HepG2 (cell line): Measurements from ENCODE around the gene C6orf132. TPM values are rescaled to one million over a fixed set of nuclear protein-coding genes. Genes with fewer than 3 reads are reported as not detected.
A peak's percentile ranks its signal among the peaks of the same experiment; 100 is the strongest.

Experiments used
- BORCS8-MEF2B ChIP-seq: sonication (generic); formaldehyde crosslinking; IDR thresholded peaks from 2 replicates; pipeline ENCODE4 v1.8.0; 2022; ENCODE audit warnings: mild to moderate bottlenecking, missing genetic modification reagents
- FOXC1 ChIP-seq: sonication (generic); formaldehyde crosslinking; IDR thresholded peaks from 2 replicates; pipeline ENCODE4 v1.8.0; 2022; ENCODE audit warnings: mild to moderate bottlenecking, missing genetic modification reagents, borderline replicate concordance
- HOXA9 ChIP-seq: sonication (generic); formaldehyde crosslinking; IDR thresholded peaks from 2 replicates; pipeline ENCODE4 v1.8.1; 2022; ENCODE audit warnings: missing genetic modification reagents, mild to moderate bottlenecking, moderate library complexity, borderline replicate concordance
- ISX ChIP-seq: sonication (generic); formaldehyde crosslinking; conservative IDR thresholded peaks from 2 replicates; pipeline ENCODE4 v1.5.0; 2020; ENCODE audit warnings: missing genetic modification reagents
- RFX1 ChIP-seq: fragments of 450-650 bp; IDR thresholded peaks from 2 replicates; pipeline ENCODE4 v1.6.1; 2017
- RORA ChIP-seq: sonication (generic); formaldehyde crosslinking; IDR thresholded peaks from 2 replicates; pipeline ENCODE4 v1.5.0; 2020; ENCODE audit warnings: mild to moderate bottlenecking, missing genetic modification reagents, moderate library complexity
- ZNF337 ChIP-seq: sonication (generic); formaldehyde crosslinking; IDR thresholded peaks from 2 replicates; pipeline ENCODE4 v1.5.1; 2020; ENCODE audit warnings: missing genetic modification reagents, low read depth, mild to moderate bottlenecking, borderline replicate concordance
- ZNF570 ChIP-seq: sonication (generic); formaldehyde crosslinking; IDR thresholded peaks from 2 replicates; pipeline ENCODE4 v1.4.0; 2020; ENCODE audit warnings: mild to moderate bottlenecking, missing genetic modification reagents, borderline replicate concordance
- ZNF724P ChIP-seq: sonication (generic); formaldehyde crosslinking; IDR thresholded peaks from 2 replicates; pipeline ENCODE4 v1.8.0; 2022; ENCODE audit warnings: missing genetic modification reagents, borderline replicate concordance
- ZZZ3 ChIP-seq: sonication (generic); formaldehyde crosslinking; IDR thresholded peaks from 2 replicates; pipeline ENCODE4 v1.4.0; 2020; ENCODE audit warnings: missing genetic modification reagents, mild to moderate bottlenecking, borderline replicate concordance
- polyA plus RNA-seq, 8 experiments: library from polyadenylated mRNA; depleted of rRNA in 3 of 8; stranded (reverse) in 7 of 8; unstranded in 1 of 8; fragments of >200 nt; fragmentation: Illumina TruSeq in 4 of 8; extraction: Trizol in 4 of 8; gene quantifications; 2 replicates each; pipeline versions ENCODE4 v1.2.1 to v1.2.3, GENCODE V29; 2011 to 2016; ENCODE audit warnings: low read depth in 4 of 8, missing spikeins in 1 of 8, mixed read lengths in 1 of 8; ENCODE audit not compliant: insufficient read depth in 1 of 8
- total RNA-seq, 5 experiments: library from RNA; depleted of rRNA; stranded (reverse); fragments of >200 nt; fragmentation: Illumina TruSeq; extraction: Trizol; gene quantifications; 2 replicates each; pipeline ENCODE4 v1.2.3, GENCODE V29; 2016; ENCODE audit warnings: low read depth in 1 of 5
- TF ChIP-seq, protein P1 (sequence below): sonication (generic); formaldehyde crosslinking; IDR thresholded peaks from 2 replicates; pipeline ENCODE4 v1.5.1; 2020; ENCODE audit warnings: mild to moderate bottlenecking, missing genetic modification reagents, moderate library complexity
- TF ChIP-seq, protein P2 (sequence below): IDR thresholded peaks from 2 replicates; pipeline ENCODE4 v1.6.1; 2016; ENCODE audit warnings: low read depth, missing genetic modification reagents, missing compliant biosample characterization
- TF ChIP-seq, protein P3 (sequence below): sonication (generic); formaldehyde crosslinking; IDR thresholded peaks from 2 replicates; pipeline ENCODE4 v1.4.0; 2020; ENCODE audit warnings: low read depth, mild to moderate bottlenecking, missing genetic modification reagents

Gene C6orf132
- total and polyA plus RNA-seq, 2 of the 13 experiments (the other 11 are each of a cell fraction or from before 2014, with no cell fraction given) = 0.78 to 3.0 TPM

DNA sequence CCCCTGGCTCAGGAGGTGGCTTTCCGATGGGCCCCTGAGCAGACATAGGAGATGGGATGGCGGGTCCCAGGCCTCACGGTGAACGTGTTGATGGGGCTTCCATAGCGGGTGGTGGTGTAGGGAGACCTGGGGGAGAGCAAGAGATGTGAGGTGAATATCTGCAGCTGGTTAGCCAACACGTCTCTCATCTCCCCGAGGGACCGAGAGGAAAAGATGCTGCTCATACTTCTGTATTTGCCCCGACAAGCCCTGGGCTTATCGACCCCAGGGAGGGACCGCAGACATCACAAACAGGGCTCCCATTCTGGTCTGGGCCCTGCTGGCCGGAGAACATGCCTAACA is 38.7 kb downstream of the C6orf132 start (continued):
- TF ChIP-seq ZNF570 (CRISPR knock-in tag) (no peak), RORA (CRISPR knock-in tag) (no peak), ZNF337 (CRISPR knock-in tag) (no peak), FOXC1 (CRISPR knock-in tag) (no peak), RFX1 (no peak), ZNF724P (CRISPR knock-in tag) (0 out of 2 replicates have a peak, but pooled peaks have one; percentile 53), ZZZ3 (no peak), HOXA9 (no peak), BORCS8-MEF2B (CRISPR knock-in tag) (0 out of 2 replicates have a peak, but pooled peaks have one; percentile 50), ISX (CRISPR knock-in tag) (no peak)
- TF ChIP-seq, protein P1, sequence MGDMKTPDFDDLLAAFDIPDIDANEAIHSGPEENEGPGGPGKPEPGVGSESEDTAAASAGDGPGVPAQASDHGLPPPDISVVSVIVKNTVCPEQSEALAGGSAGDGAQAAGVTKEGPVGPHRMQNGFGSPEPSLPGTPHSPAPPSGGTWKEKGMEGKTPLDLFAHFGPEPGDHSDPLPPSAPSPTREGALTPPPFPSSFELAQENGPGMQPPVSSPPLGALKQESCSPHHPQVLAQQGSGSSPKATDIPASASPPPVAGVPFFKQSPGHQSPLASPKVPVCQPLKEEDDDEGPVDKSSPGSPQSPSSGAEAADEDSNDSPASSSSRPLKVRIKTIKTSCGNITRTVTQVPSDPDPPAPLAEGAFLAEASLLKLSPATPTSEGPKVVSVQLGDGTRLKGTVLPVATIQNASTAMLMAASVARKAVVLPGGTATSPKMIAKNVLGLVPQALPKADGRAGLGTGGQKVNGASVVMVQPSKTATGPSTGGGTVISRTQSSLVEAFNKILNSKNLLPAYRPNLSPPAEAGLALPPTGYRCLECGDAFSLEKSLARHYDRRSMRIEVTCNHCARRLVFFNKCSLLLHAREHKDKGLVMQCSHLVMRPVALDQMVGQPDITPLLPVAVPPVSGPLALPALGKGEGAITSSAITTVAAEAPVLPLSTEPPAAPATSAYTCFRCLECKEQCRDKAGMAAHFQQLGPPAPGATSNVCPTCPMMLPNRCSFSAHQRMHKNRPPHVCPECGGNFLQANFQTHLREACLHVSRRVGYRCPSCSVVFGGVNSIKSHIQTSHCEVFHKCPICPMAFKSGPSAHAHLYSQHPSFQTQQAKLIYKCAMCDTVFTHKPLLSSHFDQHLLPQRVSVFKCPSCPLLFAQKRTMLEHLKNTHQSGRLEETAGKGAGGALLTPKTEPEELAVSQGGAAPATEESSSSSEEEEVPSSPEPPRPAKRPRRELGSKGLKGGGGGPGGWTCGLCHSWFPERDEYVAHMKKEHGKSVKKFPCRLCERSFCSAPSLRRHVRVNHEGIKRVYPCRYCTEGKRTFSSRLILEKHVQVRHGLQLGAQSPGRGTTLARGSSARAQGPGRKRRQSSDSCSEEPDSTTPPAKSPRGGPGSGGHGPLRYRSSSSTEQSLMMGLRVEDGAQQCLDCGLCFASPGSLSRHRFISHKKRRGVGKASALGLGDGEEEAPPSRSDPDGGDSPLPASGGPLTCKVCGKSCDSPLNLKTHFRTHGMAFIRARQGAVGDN = peak; percentile 8; the same call in 1 of the 2 replicates
- TF ChIP-seq, protein P2, sequence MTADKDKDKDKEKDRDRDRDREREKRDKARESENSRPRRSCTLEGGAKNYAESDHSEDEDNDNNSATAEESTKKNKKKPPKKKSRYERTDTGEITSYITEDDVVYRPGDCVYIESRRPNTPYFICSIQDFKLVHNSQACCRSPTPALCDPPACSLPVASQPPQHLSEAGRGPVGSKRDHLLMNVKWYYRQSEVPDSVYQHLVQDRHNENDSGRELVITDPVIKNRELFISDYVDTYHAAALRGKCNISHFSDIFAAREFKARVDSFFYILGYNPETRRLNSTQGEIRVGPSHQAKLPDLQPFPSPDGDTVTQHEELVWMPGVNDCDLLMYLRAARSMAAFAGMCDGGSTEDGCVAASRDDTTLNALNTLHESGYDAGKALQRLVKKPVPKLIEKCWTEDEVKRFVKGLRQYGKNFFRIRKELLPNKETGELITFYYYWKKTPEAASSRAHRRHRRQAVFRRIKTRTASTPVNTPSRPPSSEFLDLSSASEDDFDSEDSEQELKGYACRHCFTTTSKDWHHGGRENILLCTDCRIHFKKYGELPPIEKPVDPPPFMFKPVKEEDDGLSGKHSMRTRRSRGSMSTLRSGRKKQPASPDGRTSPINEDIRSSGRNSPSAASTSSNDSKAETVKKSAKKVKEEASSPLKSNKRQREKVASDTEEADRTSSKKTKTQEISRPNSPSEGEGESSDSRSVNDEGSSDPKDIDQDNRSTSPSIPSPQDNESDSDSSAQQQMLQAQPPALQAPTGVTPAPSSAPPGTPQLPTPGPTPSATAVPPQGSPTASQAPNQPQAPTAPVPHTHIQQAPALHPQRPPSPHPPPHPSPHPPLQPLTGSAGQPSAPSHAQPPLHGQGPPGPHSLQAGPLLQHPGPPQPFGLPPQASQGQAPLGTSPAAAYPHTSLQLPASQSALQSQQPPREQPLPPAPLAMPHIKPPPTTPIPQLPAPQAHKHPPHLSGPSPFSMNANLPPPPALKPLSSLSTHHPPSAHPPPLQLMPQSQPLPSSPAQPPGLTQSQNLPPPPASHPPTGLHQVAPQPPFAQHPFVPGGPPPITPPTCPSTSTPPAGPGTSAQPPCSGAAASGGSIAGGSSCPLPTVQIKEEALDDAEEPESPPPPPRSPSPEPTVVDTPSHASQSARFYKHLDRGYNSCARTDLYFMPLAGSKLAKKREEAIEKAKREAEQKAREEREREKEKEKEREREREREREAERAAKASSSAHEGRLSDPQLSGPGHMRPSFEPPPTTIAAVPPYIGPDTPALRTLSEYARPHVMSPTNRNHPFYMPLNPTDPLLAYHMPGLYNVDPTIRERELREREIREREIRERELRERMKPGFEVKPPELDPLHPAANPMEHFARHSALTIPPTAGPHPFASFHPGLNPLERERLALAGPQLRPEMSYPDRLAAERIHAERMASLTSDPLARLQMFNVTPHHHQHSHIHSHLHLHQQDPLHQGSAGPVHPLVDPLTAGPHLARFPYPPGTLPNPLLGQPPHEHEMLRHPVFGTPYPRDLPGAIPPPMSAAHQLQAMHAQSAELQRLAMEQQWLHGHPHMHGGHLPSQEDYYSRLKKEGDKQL (CRISPR knock-in tag) = no peak
- TF ChIP-seq, protein P3, sequence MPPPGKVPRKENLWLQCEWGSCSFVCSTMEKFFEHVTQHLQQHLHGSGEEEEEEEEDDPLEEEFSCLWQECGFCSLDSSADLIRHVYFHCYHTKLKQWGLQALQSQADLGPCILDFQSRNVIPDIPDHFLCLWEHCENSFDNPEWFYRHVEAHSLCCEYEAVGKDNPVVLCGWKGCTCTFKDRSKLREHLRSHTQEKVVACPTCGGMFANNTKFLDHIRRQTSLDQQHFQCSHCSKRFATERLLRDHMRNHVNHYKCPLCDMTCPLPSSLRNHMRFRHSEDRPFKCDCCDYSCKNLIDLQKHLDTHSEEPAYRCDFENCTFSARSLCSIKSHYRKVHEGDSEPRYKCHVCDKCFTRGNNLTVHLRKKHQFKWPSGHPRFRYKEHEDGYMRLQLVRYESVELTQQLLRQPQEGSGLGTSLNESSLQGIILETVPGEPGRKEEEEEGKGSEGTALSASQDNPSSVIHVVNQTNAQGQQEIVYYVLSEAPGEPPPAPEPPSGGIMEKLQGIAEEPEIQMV (CRISPR knock-in tag) = no peak
